Gastrocnemius medialis (tissue), 4 donors: Measurements from ENCODE around the gene RPS5. TPM values are rescaled to one million over a fixed set of nuclear protein-coding genes. Genes with fewer than 3 reads are reported as not detected.
"Not testable (repeated sequence)": the region's sequence is repeated elsewhere in the genome, so short reads cannot be mapped to it uniquely, and the experiment has no call there.

Source experiments
- ATAC-seq, 2 donors: fragments of 150-250 bp; one replicate each; pipeline ENCODE4 v1.9.1; 2016
- DNase-seq, 2 donors: peaks; one replicate each; pipeline ENCODE4 v3.0.0-alpha.2; 2019
- H3K27ac ChIP-seq, 4 donors: fragments of 200-600 bp; sonication (generic); 1 replicate in 1 of 4; 2 replicates in 3 of 4; pipeline ENCODE4 v1.5.1; 2016 to 2018; ENCODE audit warnings: mild to moderate bottlenecking in 2 of 4, moderate library complexity in 1 of 4
- H3K27me3 ChIP-seq, 3 donors: fragments of 200-600 bp; sonication (generic) in 2 of 3; 1 replicate in 1 of 3; 2 replicates in 2 of 3; pipeline versions ENCODE4 v1.5.1 to v1.6.0; 2016 to 2019; ENCODE audit warnings: mild to moderate bottlenecking in 1 of 3, moderate library complexity in 1 of 3
- H3K36me3 ChIP-seq, 2 donors: fragments of 200-600 bp; sonication (generic) in 1 of 2; one replicate each; pipeline ENCODE4 v1.5.1; 2017 to 2018
- H3K4me1 ChIP-seq, 2 donors: fragments of 200-600 bp; sonication (generic) in 1 of 2; one replicate each; pipeline ENCODE4 v1.5.1; 2016 to 2017; ENCODE audit warnings: mild to moderate bottlenecking in 2 of 2
- H3K4me3 ChIP-seq, 4 donors: fragments of 200-600 bp; sonication (generic) in 3 of 4; 1 replicate in 1 of 4; 2 replicates in 3 of 4; pipeline ENCODE4 v1.5.1; 2016 to 2019; ENCODE audit warnings: mild to moderate bottlenecking in 2 of 4
- H3K9me3 ChIP-seq, 3 donors: fragments of 200-600 bp; sonication (generic) in 2 of 3; 1 replicate in 1 of 3; 2 replicates in 2 of 3; pipeline ENCODE4 v1.5.1; 2016 to 2019
- POLR2A ChIP-seq, 2 donors: fragments of 450-650 bp; IDR thresholded peaks; one replicate each; pipeline ENCODE4 v1.6.1; 2017; ENCODE audit warnings: antibody characterized with exemption in 2 of 2, mild to moderate bottlenecking in 2 of 2, moderate library complexity in 2 of 2
- in situ Hi-C, 4 donors: fragments of 200-750 bp; cut with MboI; loops; one replicate each; pipeline versions ENCODE4 v1.15.0 to v1.8.0; 2017; ENCODE audit warnings: low sequenced_read_pairs in 4 of 4
- intact Hi-C: fragments of 100-400 bp; cut with DNase I; formaldehyde crosslinking; loops from one replicate; pipeline ENCODE4 v1.15.1; 2023; ENCODE audit warnings: low total_unique reads
- total RNA-seq, 4 donors: library from RNA; depleted of rRNA; stranded (reverse); fragments of >200 nt; gene quantifications; one replicate each; pipeline versions ENCODE4 v1.1.0 to v1.2.3, GENCODE V29; 2016
- TF ChIP-seq, protein P1 (sequence below), 5 experiments: fragments of 450-650 bp in 3 of 5; fragments of 200-600 bp in 2 of 5; sonication (generic) in 2 of 5; IDR thresholded peaks in 4 of 5; conservative IDR thresholded peaks in 1 of 5; 1 replicate in 4 of 5; 2 replicates in 1 of 5; pipeline ENCODE4 v1.5.1; 2016 to 2019; ENCODE audit warnings: antibody characterized with exemption in 5 of 5, mild to moderate bottlenecking in 3 of 5, moderate library complexity in 3 of 5

RPS5 gene
- total RNA-seq, 4 donors from 2014 or later: 1,345 to 1,665 (median 1,438) TPM

DNA sequence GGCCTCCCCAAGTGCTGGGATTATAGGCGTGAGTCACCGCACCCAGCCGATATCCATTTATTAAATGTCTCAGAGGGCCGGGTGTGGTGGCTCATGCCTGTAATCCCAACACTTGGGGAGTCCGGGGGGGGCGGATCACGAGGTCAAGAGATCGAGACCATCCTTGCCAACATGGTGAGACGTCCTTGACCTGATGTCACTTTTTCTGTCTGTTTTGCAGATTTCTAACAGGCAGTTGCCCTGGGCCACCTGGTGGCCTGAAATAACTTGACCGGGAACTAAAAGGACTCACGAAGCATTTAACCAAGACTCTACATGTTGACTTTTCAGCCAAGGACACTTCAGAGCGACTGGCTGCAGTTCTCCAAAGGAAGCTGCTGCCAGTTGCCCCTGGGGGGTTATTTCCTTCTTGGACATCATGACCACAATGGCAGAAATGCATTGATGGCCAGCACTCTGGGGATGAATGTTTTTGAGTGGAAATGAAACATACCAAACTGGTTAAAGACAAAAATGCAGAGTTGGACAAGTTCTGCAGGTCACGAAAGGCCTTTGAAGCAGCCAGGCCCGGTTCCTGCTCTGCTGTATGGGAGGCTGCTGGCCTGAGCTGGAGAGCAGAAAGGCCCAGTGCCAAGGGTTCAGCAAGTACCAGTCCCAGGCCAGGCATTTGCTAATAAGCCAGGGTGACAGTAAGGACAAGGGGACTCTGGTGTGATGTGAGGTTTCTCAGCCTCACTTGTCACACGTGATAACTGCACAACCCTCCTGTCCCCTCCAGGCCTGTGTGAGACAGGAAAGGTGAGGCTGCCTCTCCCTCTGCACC, 14.5 kb upstream of the RPS5 start:
- H3K27ac ChIP-seq: no peak overlapping the region
- no peaks in the 10 kb centered on the region for H3K9me3 ChIP-seq
- no peaks in the 10 kb centered on the region for H3K27me3 ChIP-seq
- no peak for ATAC-seq
- no peaks in the 10 kb centered on the region for H3K36me3 ChIP-seq
- H3K4me3 ChIP-seq: no peak overlapping the region
- TF ChIP-seq POLR2A (IDR thresholded peaks at IDR 0.05): no peak
- TF ChIP-seq, protein P1, sequence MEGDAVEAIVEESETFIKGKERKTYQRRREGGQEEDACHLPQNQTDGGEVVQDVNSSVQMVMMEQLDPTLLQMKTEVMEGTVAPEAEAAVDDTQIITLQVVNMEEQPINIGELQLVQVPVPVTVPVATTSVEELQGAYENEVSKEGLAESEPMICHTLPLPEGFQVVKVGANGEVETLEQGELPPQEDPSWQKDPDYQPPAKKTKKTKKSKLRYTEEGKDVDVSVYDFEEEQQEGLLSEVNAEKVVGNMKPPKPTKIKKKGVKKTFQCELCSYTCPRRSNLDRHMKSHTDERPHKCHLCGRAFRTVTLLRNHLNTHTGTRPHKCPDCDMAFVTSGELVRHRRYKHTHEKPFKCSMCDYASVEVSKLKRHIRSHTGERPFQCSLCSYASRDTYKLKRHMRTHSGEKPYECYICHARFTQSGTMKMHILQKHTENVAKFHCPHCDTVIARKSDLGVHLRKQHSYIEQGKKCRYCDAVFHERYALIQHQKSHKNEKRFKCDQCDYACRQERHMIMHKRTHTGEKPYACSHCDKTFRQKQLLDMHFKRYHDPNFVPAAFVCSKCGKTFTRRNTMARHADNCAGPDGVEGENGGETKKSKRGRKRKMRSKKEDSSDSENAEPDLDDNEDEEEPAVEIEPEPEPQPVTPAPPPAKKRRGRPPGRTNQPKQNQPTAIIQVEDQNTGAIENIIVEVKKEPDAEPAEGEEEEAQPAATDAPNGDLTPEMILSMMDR (IDR thresholded peaks at IDR 0.05 in 4 of 5, conservative IDR thresholded peaks at IDR 0.05 in 1 of 5): no peak
- intact Hi-C loops: no loop called here
- DNase-seq: no peak
- in situ Hi-C loops: no loop called here
- no peaks in the 10 kb centered on the region for H3K4me1 ChIP-seq

DNA sequence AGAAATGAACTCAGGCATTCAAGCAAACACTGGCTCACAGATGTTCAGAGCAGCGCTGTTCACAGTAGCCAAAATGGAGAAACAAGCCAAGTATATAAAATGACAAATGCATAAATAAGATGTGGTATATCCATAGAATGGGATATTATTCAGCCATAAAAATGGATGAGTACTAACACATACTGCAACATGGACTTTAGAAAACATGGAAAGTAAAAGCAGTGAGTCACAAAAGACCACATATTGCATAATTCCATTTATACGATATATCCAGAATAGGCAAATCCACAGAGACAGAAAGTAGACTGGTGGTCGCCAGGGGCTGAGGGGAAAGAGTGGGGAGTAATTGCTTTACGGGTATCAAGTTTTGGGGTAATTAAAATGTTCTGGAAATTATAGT, 12.9 kb upstream of the RPS5 start:
- TF ChIP-seq, protein P1 (IDR thresholded peaks at IDR 0.05 in 4 of 5, conservative IDR thresholded peaks at IDR 0.05 in 1 of 5): no peak
- no peak for TF ChIP-seq POLR2A (IDR thresholded peaks at IDR 0.05)
- peaks cover under 1 to 2% of the 10 kb centered on the region in 2 donors for H3K4me1 ChIP-seq
- DNase-seq (no peak), ATAC-seq (no peak)
- in situ Hi-C loops (no loop called here), intact Hi-C loops (no loop called here)
- H3K9me3 ChIP-seq: no peaks in the 10 kb centered on the region
- no peak overlapping the region for H3K27ac ChIP-seq
- no peaks in the 10 kb centered on the region for H3K27me3 ChIP-seq
- no peak overlapping the region for H3K4me3 ChIP-seq
- H3K36me3 ChIP-seq: no peaks in the 10 kb centered on the region

DNA sequence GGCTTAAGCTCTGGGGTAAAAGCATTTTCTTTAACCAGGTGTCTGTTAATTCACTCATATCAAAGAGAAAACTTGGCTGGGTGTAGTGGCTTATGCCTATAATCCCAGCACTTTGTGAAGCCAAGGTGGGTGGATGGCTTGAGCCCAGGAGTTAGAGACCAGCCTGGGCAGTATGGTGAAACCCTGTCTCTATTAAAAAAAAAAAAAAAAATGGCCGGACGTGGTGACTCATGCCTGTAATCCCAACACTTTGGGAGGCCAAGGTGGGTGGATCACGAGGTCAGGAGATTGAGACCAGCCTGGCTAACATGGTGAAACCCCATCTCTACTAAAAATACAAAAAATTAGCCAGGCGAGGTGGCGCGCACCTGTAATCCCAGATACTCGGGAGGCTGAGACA, 10.3 kb upstream of the RPS5 start:
- ATAC-seq, H3K27ac ChIP-seq, H3K27me3 ChIP-seq, DNase-seq, in situ Hi-C loops, H3K4me3 ChIP-seq, intact Hi-C loops, H3K36me3 ChIP-seq, H3K9me3 ChIP-seq: not testable (repeated sequence)
- peaks cover 15 to 18% of the 10 kb centered on the region in 2 donors for H3K4me1 ChIP-seq

DNA sequence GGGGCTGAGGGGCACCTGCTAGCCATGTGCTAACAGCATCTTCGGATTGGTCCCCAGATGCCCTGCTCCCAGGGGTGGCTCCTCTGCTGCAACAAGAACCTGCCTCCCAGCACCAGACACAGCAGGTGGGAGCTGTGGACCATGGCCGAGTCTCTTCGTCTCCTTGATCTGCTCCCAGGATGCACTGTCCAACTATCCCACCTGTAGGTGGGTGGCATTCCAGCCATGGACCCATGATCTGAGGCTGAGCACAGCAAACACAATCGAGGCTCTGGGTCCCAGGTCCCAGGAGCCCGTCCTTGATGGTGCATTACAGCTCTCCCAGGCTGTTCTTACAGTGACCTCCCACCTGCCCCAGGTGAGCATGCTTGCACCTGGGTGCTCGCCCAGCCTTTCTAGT, 7.8 kb upstream of the RPS5 start:
- H3K36me3 ChIP-seq: no peaks in the 10 kb centered on the region
- no peaks in the 10 kb centered on the region for H3K9me3 ChIP-seq
- ATAC-seq: no peak
- intact Hi-C loops (no loop called here), in situ Hi-C loops (no loop called here)
- H3K27me3 ChIP-seq: no peaks in the 10 kb centered on the region
- TF ChIP-seq POLR2A (IDR thresholded peaks at IDR 0.05): no peak
- TF ChIP-seq, protein P1 (IDR thresholded peaks at IDR 0.05 in 4 of 5, conservative IDR thresholded peaks at IDR 0.05 in 1 of 5): no peak
- H3K4me3 ChIP-seq: no peak overlapping the region
- DNase-seq: no peak
- H3K27ac ChIP-seq: no peak overlapping the region
- H3K4me1 ChIP-seq: peaks cover 20 to 23% of the 10 kb centered on the region in 2 donors

DNA sequence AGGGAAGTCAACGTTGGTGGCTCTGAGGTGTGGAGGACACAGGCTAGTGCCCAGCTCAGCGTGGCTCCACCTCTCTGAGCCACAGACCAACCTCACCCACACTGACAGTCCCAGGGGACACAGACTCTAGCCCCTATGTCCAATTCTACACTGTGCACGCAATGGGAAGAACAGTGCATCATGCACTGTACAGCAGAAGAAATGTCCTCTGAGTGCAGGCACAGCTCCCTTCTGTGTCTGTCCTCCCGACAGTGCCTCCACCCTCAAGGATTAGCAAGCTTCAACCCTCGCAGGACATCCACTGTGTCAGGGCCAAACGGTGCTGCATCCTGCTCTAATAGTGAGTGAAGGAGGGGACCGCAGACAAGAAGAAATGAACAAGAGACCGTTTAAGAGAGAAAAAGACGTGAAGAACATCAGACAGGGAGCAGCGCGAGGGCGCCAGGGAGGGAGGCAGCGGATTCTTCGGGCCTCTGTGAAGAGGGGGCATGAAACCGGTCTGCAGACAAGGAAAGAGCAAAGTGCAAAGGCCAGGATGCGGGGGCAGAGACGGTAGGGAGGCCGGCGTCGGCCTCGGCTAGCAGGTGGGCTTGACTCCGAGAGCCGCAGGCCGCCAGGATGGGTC, 6.9 kb upstream of the RPS5 start:
- Histone ChIP-seq H3K9me3 (no peaks in the 10 kb centered on the region), H3K27me3 (no peaks in the 10 kb centered on the region), H3K4me3 (peak overlapping the region; percentile 70 to 95 (median 81)), H3K27ac (peak overlapping the region; percentile 78 to 99 (median 94)), H3K4me1 (peaks cover 23 to 28% of the 10 kb centered on the region in 2 donors), H3K36me3 (no peaks in the 10 kb centered on the region)
- TF ChIP-seq, protein P1 (IDR thresholded peaks at IDR 0.05 in 4 of 5, conservative IDR thresholded peaks at IDR 0.05 in 1 of 5): no peak
- TF ChIP-seq POLR2A (IDR thresholded peaks at IDR 0.05): no peak
- ATAC-seq: peak in 1 of 2 donors; percentile 4
- intact Hi-C loops (loop anchor here (1.0 to 5.0 kb wide), 4 partner anchors 53 to 198 kb away; partner anchors contain the start of genes ERVK3-1, ZBTB45 and ZNF274), in situ Hi-C loops (no loop called here)
- DNase-seq: no peak
